22Rv1 (cell line): ENCODE results near the gene ZNF319.

Experiments used
- H3K27ac ChIP-seq: fragments of 450-650 bp; 2 replicates; pipeline ENCODE4 v1.5.1; 2017
- ZFX ChIP-seq: fragments of 450-650 bp; IDR thresholded peaks from 2 replicates; pipeline ENCODE4 v1.6.1; 2017; ENCODE audit warnings: antibody characterized with exemption, borderline replicate concordance
- TF ChIP-seq, protein P1 (sequence below): fragments of 450-650 bp; IDR thresholded peaks from 2 replicates; pipeline ENCODE4 v1.5.1; 2017; ENCODE audit warnings: mild to moderate bottlenecking

ZNF319 gene

DNA sequence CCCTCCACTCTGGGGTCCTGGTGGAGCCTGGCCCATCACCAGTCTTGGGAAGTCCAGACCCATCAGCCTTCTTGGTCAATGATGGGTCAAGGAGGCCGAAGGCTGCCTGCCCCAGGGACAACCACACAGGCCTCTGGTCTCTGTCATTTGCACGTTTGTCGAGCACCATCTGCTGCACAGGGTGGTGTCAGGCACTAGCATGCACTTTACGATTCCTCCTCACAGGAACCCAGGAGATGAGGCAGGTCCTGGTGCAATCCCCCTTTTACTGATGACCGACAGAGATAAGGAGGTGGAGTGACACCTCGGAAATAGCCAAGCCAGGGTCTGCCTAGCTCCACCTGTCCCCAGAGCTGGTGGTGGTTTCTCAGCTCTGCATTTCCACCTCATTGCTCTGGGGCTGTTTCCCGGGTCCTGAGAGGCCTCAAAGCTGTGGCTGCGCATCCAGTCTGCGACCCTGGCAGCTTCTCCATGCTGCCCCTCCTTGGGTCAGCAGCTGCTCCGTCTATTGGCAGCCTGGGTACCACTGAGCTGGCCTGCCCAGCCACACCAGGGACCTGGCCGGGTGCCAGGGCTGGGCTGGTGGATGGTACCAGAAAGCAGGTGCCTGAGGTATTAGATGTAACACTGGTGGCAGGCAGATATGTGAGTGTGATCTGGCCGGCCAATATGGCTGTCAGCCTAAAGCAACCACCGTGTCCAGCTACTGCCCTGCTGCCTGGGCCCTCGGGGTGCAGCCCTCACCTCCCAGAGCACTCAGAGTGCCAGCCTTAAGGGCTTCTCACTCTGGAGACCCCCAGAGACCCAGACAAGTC, 35.1 kb upstream of the ZNF319 start:
- no peak overlapping the region for H3K27ac ChIP-seq
- no peak for TF ChIP-seq ZFX
- TF ChIP-seq, protein P1, sequence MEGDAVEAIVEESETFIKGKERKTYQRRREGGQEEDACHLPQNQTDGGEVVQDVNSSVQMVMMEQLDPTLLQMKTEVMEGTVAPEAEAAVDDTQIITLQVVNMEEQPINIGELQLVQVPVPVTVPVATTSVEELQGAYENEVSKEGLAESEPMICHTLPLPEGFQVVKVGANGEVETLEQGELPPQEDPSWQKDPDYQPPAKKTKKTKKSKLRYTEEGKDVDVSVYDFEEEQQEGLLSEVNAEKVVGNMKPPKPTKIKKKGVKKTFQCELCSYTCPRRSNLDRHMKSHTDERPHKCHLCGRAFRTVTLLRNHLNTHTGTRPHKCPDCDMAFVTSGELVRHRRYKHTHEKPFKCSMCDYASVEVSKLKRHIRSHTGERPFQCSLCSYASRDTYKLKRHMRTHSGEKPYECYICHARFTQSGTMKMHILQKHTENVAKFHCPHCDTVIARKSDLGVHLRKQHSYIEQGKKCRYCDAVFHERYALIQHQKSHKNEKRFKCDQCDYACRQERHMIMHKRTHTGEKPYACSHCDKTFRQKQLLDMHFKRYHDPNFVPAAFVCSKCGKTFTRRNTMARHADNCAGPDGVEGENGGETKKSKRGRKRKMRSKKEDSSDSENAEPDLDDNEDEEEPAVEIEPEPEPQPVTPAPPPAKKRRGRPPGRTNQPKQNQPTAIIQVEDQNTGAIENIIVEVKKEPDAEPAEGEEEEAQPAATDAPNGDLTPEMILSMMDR: no peak

DNA sequence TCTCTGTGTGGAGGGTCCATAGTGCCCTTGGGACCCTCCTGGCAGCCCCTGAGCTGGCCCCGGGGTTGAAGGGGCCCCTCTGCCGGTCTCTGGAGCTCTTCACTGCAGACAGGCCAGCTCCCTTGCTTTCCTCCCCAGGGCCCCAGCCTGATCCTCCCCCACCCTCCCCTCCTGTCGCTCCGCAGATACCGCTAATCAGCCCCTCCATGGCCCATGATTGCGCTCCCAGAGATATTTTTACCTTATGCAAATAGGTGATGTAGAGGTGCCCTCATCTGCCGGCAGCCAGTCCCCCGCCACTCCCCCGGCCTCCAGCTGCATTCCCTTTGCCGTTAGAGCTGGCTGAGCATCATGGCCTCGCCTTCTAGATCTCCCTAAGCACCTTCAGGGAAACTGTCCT, 34.3 kb upstream of the ZNF319 start:
- no peak for TF ChIP-seq ZFX
- TF ChIP-seq, protein P1: no peak
- H3K27ac ChIP-seq: no peak overlapping the region

DNA sequence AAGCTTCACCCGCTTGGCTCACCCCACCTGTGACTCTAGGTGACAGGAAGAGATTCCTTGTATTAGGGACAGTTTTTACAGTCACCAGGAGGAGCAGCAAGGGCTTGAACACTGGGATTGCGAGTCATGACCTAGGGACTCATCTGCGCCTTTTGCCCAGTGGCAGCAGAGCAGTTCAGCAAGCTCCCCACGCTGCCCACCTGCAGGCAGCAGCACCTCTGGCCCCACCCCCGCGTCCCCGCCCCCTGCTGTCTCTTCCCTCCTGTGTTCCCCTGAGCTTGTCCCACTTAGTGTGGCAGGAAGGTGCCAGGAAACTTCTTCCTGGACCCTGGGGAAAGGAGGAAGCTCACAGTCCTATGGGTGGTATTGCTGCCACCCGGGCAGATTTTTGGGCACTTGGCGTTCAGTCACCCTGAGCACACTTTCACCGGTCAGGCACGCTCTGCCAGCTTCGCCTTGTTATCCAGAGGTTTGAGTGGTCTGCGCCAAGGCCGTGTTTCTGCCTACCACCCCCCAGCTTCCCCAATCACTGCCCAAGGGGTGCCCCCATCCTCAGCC, 33.7 kb upstream of the ZNF319 start:
- TF ChIP-seq ZFX: no peak
- no peak overlapping the region for H3K27ac ChIP-seq

DNA sequence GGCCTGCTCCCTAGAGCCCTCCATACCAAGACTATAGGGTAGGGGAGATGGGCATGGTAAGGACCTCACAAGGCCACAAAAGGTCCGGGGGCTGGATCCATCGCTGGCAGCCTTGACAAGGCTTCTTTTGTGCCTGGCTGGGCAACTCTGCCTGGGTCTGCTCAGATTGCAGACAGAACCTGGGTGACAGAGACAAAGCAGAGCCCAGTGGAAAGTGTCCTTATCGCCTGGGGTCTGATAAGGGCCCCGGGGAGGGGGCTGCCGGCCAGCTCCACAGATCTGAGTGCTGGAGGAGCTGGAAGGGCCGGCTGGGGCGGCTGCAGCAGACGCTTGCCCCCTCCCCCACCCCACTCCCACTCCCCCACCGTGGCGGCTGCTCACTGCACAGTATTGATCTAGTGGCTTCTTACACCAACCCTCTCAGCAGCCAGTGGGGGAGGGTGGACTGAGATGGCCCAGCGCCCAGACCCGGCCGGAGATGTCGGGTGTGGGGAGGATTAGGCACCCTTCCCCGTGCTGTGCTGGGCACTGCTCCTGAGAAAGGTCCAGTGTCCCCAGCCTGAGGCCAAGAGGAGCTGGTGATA, 32.3 kb upstream of the ZNF319 start:
- TF ChIP-seq ZFX: no peak
- TF ChIP-seq, protein P1: no peak

DNA sequence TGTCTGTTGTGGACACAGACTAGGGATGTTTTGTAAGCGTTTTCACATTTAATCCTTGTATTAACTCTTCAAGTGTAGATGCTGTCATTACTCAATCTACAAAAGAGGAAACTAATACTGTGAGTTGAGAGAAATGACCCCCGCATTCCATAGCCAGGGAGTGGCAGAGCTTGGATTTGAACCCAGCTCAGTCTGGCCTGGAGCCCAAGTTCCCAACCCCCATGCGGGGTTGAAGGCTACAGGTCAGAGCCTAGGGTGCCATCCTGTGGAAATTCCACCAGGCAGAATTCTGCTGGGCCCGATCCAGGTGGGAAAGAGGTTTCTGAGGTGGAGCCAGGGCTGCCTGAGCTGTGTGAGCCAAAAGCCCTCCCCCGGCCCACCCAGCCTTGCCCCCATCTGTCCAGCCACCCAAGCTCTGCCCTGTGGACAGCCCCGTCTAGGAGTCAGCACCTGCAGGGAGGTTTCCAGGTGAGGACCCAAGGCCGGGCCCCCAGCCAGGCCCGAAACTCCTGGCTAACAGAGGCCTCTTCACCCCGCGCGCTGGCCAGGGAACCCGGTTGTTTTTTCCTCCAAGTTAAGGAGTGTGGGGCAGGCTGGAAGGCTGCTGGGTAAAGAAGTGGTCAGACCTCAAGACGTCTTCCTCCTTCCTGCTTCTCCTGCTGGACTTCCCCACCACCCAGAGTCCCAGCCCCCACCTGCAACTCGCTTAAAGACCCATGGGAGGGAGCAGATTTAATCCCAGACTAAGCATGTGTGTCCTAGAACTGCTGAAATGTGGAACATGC, 30.7 kb upstream of the ZNF319 start:
- TF ChIP-seq, protein P1: no peak
- TF ChIP-seq ZFX: no peak

More for the DNA sequence above, 32.3 kb upstream of the ZNF319 start:
- H3K27ac ChIP-seq: no peak overlapping the region

DNA sequence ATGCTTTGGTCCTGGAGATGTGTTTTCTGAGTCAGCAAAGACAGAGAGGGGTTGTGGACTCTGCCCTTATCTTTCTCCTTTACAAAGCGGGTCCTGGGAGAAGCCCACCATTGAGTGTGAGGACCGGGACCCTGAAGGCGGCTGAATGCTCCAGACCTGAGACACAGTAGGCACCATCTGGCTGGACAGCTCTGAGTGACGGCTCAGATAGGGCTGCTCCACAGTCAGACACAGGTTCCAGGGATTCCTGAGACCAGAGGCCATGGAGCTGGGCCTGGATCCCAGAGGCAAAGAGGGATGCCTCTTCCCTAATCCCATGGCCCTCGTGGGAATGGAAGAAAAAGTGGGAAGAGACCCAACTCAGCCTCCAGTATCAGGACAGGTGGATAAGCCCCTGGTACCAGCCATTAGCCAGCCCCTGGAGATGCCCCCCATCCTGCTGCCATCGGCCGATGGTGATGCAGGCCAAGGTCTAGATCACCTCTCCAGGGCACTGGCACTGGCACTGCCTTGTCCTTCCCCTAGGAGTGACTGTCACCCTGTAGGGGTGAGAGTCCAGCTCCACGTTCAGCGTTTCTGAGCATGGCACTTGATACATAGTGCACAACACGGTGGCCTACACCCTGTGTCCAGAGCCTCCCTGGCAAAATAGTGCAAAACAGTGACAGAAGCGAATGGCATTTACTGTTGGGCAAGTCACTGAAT, 29.8 kb upstream of the ZNF319 start:
- H3K27ac ChIP-seq: no peak overlapping the region
- TF ChIP-seq ZFX: no peak
- TF ChIP-seq, protein P1: no peak

More for the DNA sequence above, 30.7 kb upstream of the ZNF319 start:
- no peak overlapping the region for H3K27ac ChIP-seq

DNA sequence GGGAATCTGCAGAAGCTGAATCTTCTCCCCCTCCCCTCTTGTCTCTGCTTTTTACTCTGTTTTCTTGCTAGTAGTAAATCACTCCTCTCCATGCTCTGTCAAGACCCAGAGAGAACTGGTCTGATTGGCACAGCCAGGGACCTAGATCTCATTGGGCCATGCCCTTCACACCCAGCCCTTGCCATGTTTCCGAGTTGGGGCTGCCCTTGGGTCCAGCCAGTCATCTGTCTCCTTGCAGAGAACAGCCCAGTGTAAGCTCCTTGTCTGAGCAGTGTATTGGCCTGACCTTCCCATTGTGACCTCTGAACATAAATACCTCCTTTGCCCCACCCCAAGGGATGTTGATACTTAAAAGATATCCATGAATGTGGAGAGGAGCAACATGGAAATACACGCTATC, 28.9 kb upstream of the ZNF319 start:
- TF ChIP-seq, protein P1: no peak
- TF ChIP-seq ZFX: no peak
- H3K27ac ChIP-seq: no peak overlapping the region
